Stimulated activated naive CD8-positive, alpha-beta T cell treated with anti-CD3 and anti-CD28 coated beads, Interleukin-15, amount 100 ng/mL, for 72 hours (primary cell): ENCODE data around the gene RGS7BP.
"Not testable (repeated sequence)": the region's sequence is repeated elsewhere in the genome, so short reads cannot be mapped to it uniquely, and the experiment has no call there.

Experiments
- ATAC-seq: fragments of 150-1000 bp; cut with Tn5 transposase; 2 replicates; pipeline ENCODE4 v1.10.0; 2021; ENCODE audit warnings: mild to moderate bottlenecking, moderate library complexity
- DNase-seq, 2 donors: peaks; one replicate each; pipeline ENCODE4 v3.0.0; 2021 to 2022
- H3K27ac Mint-ChIP-seq, 2 donors: one replicate each; pipeline ENCODE4 v1.8.0; 2022; ENCODE audit warnings: mild to moderate bottlenecking in 2 of 2, mixed read lengths in 2 of 2, moderate library complexity in 2 of 2
- H3K27me3 Mint-ChIP-seq: one replicate; pipeline ENCODE4 v1.8.0; 2022; ENCODE audit warnings: mixed read lengths
- H3K4me1 Mint-ChIP-seq: one replicate; pipeline ENCODE4 v1.8.0; 2022; ENCODE audit warnings: mild to moderate bottlenecking, mixed read lengths
- H3K4me3 Mint-ChIP-seq, 2 donors: one replicate each; pipeline ENCODE4 v1.8.0; 2022; ENCODE audit warnings: mild to moderate bottlenecking in 2 of 2, mixed read lengths in 2 of 2, moderate library complexity in 1 of 2
- H3K9me3 Mint-ChIP-seq, 2 donors: one replicate each; pipeline ENCODE4 v1.8.0; 2022; ENCODE audit warnings: mixed read lengths in 2 of 2

RGS7BP gene

DNA sequence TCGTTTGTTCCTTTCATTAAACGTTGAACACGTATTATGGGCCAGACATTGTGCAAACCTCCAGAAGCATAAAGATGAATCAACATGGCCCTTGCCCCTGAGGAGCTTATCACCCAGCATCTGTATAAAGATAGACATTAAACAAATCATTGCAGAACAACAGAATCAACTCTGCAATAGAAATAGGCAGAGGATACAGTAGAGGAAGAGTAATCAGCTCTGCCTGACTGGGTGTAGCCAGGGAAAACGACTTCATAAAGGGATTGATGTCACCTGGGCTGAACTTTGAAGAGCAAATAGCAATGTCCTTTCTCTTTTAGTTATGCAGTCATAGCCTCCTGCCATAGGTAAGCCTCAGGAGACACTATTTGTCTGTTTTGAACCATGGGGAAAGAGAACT, 13.4 kb downstream of the RGS7BP start:
- Mint-ChIP-seq H3K4me3 (no peak overlapping the region), H3K4me1 (no peaks in the 10 kb centered on the region), H3K27ac (no peak overlapping the region), H3K9me3 (no peaks in the 10 kb centered on the region), H3K27me3 (peaks cover 9% of the 10 kb centered on the region)
- ATAC-seq (no peak), DNase-seq (no peak)

- Mint-ChIP-seq H3K9me3 (no peaks in the 10 kb centered on the region), H3K4me3 (no peak overlapping the region), H3K27ac (no peak overlapping the region), H3K4me1 (no peaks in the 10 kb centered on the region), H3K27me3 (no peaks in the 10 kb centered on the region)
- DNase-seq (no peak), ATAC-seq (no peak)
Measured at GRCh38 chr5:64526734-64527439, 21.1 kb downstream of the RGS7BP start.

GRCh38 chr5:64530076-64530475, 24.3 kb downstream of the RGS7BP start:
- no peak overlapping the region for H3K4me3 Mint-ChIP-seq
- H3K9me3 Mint-ChIP-seq, result no peaks in the 10 kb centered on the region
- no peak for ATAC-seq
- peak overlapping the region in 1 of 2 donors; percentile 45 for H3K27ac Mint-ChIP-seq
- H3K4me1 Mint-ChIP-seq, result no peaks in the 10 kb centered on the region
- no peaks in the 10 kb centered on the region for H3K27me3 Mint-ChIP-seq
- DNase-seq, result no peak

DNA sequence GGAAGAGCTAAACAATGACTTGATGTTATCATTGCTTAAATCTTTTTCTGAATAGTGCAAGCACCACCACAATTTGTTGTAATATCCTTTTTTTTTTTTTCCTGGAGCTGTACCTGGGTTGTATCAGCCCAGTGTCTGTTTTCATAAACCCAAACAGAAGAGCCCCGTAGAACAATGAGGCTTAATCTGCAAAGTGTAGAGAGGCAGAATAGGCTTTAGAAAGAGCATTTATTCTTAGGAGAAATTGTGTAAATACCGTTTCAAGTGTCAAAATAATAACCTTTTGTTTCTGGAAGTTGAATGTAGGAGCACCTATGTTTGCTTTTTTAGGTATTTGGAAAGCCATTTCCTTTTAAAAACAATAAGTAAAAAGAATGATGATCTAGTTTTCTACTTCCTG, 26.4 kb downstream of the RGS7BP start:
- no peak overlapping the region for H3K4me3 Mint-ChIP-seq
- H3K27me3 Mint-ChIP-seq, result no peaks in the 10 kb centered on the region
- no peaks in the 10 kb centered on the region for H3K4me1 Mint-ChIP-seq
- DNase-seq, result no peak
- no peaks in the 10 kb centered on the region for H3K9me3 Mint-ChIP-seq
- no peak overlapping the region for H3K27ac Mint-ChIP-seq
- no peak for ATAC-seq

- ATAC-seq, result no peak
- Mint-ChIP-seq H3K4me1 (no peaks in the 10 kb centered on the region), H3K27ac (no peak overlapping the region), H3K9me3 (no peaks in the 10 kb centered on the region), H3K27me3 (no peaks in the 10 kb centered on the region), H3K4me3 (no peak overlapping the region)
- no peak for DNase-seq
Measured at GRCh38 chr5:64532657-64533056, 26.8 kb downstream of the RGS7BP start.

GRCh38 chr5:64534033-64534432, 28.2 kb downstream of the RGS7BP start:
- Mint-ChIP-seq H3K4me3 (no peak overlapping the region), H3K27ac (no peak overlapping the region), H3K4me1 (no peaks in the 10 kb centered on the region), H3K9me3 (no peaks in the 10 kb centered on the region), H3K27me3 (no peaks in the 10 kb centered on the region)
- no peak for ATAC-seq
- DNase-seq, result no peak

- Mint-ChIP-seq H3K9me3 (peaks cover 12 to 25% of the 10 kb centered on the region in 2 donors), H3K27me3 (no peaks in the 10 kb centered on the region), H3K4me3 (no peak overlapping the region), H3K27ac (no peak overlapping the region), H3K4me1 (no peaks in the 10 kb centered on the region)
- ATAC-seq, result no peak
- DNase-seq, result no peak
Measured at GRCh38 chr5:64557911-64558310, 52.1 kb downstream of the RGS7BP start.

DNA sequence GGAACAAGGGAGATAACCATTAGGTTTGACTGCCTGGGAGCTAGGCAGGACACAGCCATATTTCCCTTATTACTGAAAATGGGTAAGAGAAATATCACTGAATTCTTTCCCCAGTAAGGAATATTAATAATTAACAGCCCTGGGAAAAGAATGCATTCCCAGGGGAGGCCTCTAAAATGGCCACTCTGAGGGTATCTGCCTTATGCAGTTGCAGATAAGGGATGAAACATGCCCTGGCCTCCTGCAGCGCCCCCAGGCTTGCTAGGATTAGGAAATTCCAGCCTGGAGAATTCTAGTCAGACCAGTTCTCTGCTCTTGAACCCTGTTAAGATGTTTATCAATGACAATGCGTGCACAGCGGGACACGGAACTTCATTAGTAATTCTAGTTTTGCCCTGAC, 52.8 kb downstream of the RGS7BP start:
- H3K4me1 Mint-ChIP-seq, H3K27me3 Mint-ChIP-seq, DNase-seq, H3K27ac Mint-ChIP-seq, ATAC-seq, H3K4me3 Mint-ChIP-seq: not testable (repeated sequence)
- H3K9me3 Mint-ChIP-seq, result peaks cover 12 to 25% of the 10 kb centered on the region in 2 donors

DNA sequence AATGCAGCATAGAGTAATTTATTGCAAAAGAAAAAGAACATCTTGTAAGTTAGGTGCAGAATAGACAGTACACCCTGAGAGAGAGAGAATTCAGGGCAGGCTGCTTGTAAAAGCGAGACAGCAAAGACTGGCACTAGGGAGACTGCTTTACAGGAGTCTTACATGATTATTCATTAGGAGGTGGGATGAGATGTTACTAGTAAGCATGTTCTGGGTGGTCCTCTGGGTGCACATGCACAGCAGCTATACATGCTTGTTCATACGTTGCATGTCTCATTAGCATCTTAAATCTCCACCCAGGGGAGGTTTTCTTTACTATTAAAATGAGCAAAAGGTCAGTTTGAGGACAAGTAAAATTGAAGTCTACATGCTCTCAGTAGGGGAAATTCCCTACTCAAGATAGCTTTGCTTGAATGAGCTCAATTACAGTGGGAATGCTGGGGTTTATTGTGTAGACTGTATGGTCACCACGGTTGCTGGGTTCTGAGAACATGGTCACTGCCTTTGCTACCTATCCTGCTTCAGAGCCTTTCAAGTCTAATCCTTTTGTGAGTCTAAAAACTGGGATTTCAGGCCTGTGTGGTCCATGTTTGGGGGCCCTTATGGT, 60.6 kb downstream of the RGS7BP start:
- no peak for DNase-seq
- Mint-ChIP-seq H3K4me3 (no peak overlapping the region), H3K27me3 (no peaks in the 10 kb centered on the region), H3K4me1 (no peaks in the 10 kb centered on the region), H3K9me3 (no peaks in the 10 kb centered on the region), H3K27ac (no peak overlapping the region)
- ATAC-seq, result no peak

DNA sequence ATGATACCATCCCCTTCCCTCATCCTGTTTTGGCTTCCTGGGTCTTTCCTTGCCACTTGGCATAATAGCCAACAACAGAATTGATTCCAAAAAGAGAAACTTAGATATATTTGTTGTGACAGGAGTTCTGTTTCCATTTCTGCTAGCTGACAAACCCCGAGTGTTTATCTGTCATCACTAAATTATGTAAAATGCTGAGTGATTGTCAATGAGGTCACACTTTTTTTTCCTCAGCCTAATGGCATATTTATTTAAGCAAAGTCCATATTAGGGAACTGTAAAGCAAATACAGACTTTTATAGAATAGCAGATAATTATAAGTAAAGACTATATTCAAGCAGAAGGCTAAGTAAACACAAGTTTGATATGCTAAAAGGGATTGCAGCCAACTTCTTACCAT, 64.0 kb downstream of the RGS7BP start:
- H3K4me1 Mint-ChIP-seq, result no peaks in the 10 kb centered on the region
- DNase-seq, result no peak
- H3K27ac Mint-ChIP-seq, result no peak overlapping the region
- H3K4me3 Mint-ChIP-seq, result no peak overlapping the region
- no peaks in the 10 kb centered on the region for H3K9me3 Mint-ChIP-seq
- no peak for ATAC-seq
- no peaks in the 10 kb centered on the region for H3K27me3 Mint-ChIP-seq

- Mint-ChIP-seq H3K9me3 (no peaks in the 10 kb centered on the region), H3K27ac (no peak overlapping the region), H3K4me1 (no peaks in the 10 kb centered on the region), H3K27me3 (no peaks in the 10 kb centered on the region), H3K4me3 (no peak overlapping the region)
- DNase-seq, result no peak
- no peak for ATAC-seq
Measured at GRCh38 chr5:64570395-64570996, 64.7 kb downstream of the RGS7BP start.

DNA sequence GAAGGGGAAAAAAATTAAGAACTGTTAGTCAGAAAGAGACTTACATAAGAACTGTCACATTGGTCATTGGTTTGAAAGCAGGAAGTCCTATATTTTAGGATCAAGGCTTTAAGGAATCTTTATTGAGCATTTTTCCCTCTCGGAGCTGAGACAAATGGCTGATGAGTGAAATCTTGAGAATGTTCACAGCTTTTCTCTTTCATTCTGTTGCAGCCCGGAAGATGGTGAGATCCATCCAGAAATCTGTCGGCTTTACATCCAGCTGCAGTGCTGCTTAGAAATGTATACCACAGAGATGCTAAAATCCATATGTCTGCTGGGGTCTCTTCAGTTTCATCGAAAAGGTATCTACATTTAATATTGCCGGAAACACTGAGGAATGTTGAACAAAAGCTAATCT, 69.7 kb downstream of the RGS7BP start:
- peaks cover 25% of the 10 kb centered on the region for H3K27me3 Mint-ChIP-seq
- H3K9me3 Mint-ChIP-seq, result no peaks in the 10 kb centered on the region
- DNase-seq (no peak), ATAC-seq (no peak)
- no peaks in the 10 kb centered on the region for H3K4me1 Mint-ChIP-seq
- H3K27ac Mint-ChIP-seq, result no peak overlapping the region
- H3K4me3 Mint-ChIP-seq, result no peak overlapping the region

GRCh38 chr5:64576250-64576649, 70.4 kb downstream of the RGS7BP start:
- Mint-ChIP-seq H3K4me1 (no peaks in the 10 kb centered on the region), H3K9me3 (no peaks in the 10 kb centered on the region), H3K27ac (no peak overlapping the region), H3K4me3 (no peak overlapping the region), H3K27me3 (peaks cover 25% of the 10 kb centered on the region)
- DNase-seq (no peak), ATAC-seq (no peak)

DNA sequence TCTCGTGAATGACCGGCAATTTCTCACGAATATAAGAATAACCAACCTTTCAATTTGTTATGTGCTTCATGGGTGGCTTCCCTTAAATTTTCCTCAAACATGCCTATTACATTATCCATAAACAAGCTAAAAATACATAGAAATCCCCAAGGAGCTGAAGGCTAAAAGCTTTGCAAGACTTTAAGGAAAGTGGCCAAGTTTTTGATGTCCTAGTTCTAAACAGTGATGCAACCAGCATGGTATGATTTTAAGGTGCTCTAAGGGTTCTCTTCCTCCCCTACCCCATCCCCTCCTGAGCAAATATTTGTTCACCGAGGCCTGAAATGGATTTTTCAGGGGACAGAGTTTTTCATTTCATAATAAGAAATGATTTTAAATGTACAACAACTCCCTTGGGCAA, 79.8 kb downstream of the RGS7BP start:
- Mint-ChIP-seq H3K27ac (no peak overlapping the region), H3K9me3 (no peaks in the 10 kb centered on the region), H3K4me3 (no peak overlapping the region), H3K4me1 (no peaks in the 10 kb centered on the region), H3K27me3 (peaks cover 11% of the 10 kb centered on the region)
- no peak for ATAC-seq
- no peak for DNase-seq

DNA sequence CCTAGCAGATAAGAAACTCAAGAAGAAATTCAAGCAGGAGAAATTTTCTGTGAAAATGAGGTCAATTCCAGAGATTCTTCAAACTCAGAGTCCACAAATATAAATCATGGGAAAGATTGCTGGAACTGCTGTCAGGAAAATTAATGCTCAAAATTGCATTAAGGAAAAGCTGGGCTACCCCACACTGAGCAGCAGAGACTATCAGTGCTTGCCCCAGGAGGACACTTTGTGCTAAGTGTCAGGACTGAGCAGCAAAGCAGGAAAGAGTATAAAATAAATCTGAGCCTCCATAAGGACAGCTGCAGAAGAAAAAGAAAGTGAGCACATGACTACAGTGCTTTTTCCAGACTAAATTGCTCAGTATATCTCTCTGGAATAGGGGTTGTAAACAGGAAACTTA, 81.6 kb downstream of the RGS7BP start:
- peaks cover 11% of the 10 kb centered on the region for H3K27me3 Mint-ChIP-seq
- H3K4me3 Mint-ChIP-seq, result no peak overlapping the region
- H3K4me1 Mint-ChIP-seq, result no peaks in the 10 kb centered on the region
- H3K27ac Mint-ChIP-seq, result no peak overlapping the region
- no peak for DNase-seq
- no peaks in the 10 kb centered on the region for H3K9me3 Mint-ChIP-seq
- no peak for ATAC-seq

DNA sequence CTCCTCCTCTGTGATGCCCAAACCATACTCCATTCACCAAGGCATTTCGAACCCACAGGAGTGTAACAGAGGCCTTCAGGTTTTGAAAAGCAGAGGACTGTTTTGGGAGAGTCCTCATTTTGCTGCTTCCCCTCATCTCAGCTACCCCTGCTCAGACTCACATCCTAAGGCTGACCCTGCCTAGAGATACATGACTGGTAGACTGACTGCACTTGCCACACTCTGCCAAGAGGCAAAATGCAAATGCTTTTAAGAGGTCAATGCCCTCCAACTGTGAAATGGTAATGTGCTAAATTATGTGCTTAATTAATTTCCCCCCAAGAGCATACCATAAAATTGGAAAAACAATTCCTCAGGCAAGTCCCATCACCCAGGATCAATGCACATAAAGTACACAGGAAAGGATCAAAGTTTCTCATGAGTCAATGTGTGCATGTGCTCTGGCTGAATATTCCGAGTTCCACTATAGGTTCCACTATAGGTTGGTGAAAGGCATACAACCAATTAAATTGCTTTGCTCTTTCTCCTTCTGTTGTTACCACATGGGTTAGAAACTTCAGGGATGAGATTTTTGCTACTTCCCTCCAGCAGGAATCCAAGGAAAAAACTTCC, 87.0 kb downstream of the RGS7BP start:
- Mint-ChIP-seq H3K4me1 (no peaks in the 10 kb centered on the region), H3K4me3 (no peak overlapping the region), H3K27me3 (peaks cover 10% of the 10 kb centered on the region), H3K9me3 (no peaks in the 10 kb centered on the region), H3K27ac (no peak overlapping the region)
- ATAC-seq (no peak), DNase-seq (no peak)
